ENCODE data around the gene AFAP1L1. TPM values are rescaled to one million over a fixed set of nuclear protein-coding genes. Genes with fewer than 3 reads are reported as not detected.

Gene AFAP1L1
- polyA plus RNA-seq, 2 of the 4 experiments (the other 2 are of a cell fraction) = 1.5 to 3.5 TPM

- TF ChIP-seq, protein P1, sequence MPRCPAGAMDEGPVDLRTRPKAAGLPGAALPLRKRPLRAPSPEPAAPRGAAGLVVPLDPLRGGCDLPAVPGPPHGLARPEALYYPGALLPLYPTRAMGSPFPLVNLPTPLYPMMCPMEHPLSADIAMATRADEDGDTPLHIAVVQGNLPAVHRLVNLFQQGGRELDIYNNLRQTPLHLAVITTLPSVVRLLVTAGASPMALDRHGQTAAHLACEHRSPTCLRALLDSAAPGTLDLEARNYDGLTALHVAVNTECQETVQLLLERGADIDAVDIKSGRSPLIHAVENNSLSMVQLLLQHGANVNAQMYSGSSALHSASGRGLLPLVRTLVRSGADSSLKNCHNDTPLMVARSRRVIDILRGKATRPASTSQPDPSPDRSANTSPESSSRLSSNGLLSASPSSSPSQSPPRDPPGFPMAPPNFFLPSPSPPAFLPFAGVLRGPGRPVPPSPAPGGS (IDR thresholded peaks at IDR 0.05) = no peak
These were observed 9.3 kb upstream of the AFAP1L1 start (continued) for GRCh38 chr5:149262315-149262714.

DNA sequence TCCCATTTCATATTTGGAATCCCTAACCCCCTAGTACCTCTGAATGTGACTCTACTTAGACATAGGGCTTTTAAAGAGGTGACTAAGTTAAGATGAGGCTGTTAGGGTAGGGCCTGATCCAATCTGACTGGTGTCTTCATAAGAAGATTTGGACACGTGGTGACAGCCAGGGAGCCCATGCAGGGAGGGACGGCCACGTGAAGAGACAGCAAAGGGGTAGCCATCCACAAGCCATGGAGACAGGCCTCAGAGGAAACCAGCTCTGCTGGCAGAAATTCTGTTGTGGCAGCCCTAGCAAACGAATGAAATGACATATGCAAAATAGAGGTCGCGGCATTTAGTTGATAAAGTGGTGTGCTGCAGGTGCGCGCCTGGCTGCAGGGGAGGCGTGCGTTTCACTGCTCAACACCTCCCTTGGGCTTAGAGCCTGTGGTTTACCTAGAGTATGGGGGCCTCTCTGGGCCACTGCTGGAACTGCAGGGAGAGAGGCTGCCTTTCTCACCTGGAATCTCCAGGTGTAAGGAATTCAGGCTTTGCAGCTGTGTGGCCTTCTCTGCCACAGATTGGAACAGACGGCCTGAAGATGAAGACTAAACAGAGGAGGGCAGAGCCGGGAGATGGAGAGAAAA, 7.1 kb upstream of the AFAP1L1 start:
- no peaks in the 10 kb centered on the region for H3K4me1 ChIP-seq
- TF ChIP-seq RAD21 (conservative IDR thresholded peaks at IDR 0.05 in 1 of 2, IDR thresholded peaks at IDR 0.05 in 1 of 2) (peak; percentile 34 to 52; a peak in 4 of 5 replicates), FOSB (CRISPR knock-in tag; IDR thresholded peaks at IDR 0.05) (no peak)
- H3K4me3 ChIP-seq = no peak overlapping the region
- ATAC-seq (peak in 1 of 2 experiments; percentile 76; a peak in 4 of 6 replicates), FAIRE-seq (no peak), DNase-seq (ENCODE audit: low read depth in 1 of 2, low spot score in 1 of 2) (peak in 1 of 2 experiments; percentile 23)
- 42% methylated on average over 12 of the region's 12 CpGs for WGBS (ENCODE audit: missing lambda C conversion rate)
- H3K9me3 ChIP-seq = peaks cover 7% of the 10 kb centered on the region
- ChIA-PET POLR2A (no interaction called here), CTCF (interaction anchor here (0.7 to 6.0 kb wide), 23 partner anchors 10 to 534 kb away, joined by 3 to 36 read pairs (median 5); partner anchors contain the start of gene ABLIM3)
- H3K4me2 ChIP-seq = no peak overlapping the region
- H3K27ac ChIP-seq = no peak overlapping the region

GRCh38 chr5:149265068-149265465, 6.6 kb upstream of the AFAP1L1 start:
- POLR2A ChIA-PET = no interaction called here
- WGBS (ENCODE audit: missing lambda C conversion rate) = 69% methylated on average over 7 of the region's 7 CpGs

DNA sequence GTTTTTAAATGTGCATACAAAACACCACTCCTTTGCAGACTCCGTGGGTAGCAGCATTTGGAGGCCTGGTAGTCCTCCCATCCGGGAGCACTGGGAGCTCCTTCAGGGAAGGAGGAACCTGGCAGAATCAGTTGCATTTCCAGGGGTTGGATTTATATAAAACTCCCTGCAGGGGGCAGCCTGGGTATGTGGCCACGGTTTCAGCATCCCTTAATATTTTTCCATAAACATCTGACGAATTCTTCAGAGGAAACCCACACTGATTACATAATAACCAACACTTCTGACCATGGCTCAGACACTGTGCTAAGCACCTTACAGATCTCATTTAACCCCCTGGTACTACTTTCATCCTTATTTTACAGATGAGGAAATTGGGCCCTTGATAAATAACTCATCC, 6.1 kb upstream of the AFAP1L1 start:
- 9% methylated on average over 4 of the region's 4 CpGs for WGBS (ENCODE audit: missing lambda C conversion rate)
- ChIA-PET CTCF (interaction anchor here (0.7 to 6.0 kb wide), 16 partner anchors 10 to 533 kb away, joined by 3 to 36 read pairs (median 4); partner anchors contain the start of gene ABLIM3), POLR2A (no interaction called here)
- Histone ChIP-seq H3K4me2 (no peak overlapping the region), H3K4me3 (no peak overlapping the region), H3K27ac (no peak overlapping the region), H3K4me1 (no peaks in the 10 kb centered on the region), H3K9me3 (peaks cover 7% of the 10 kb centered on the region)
- TF ChIP-seq, protein P2, sequence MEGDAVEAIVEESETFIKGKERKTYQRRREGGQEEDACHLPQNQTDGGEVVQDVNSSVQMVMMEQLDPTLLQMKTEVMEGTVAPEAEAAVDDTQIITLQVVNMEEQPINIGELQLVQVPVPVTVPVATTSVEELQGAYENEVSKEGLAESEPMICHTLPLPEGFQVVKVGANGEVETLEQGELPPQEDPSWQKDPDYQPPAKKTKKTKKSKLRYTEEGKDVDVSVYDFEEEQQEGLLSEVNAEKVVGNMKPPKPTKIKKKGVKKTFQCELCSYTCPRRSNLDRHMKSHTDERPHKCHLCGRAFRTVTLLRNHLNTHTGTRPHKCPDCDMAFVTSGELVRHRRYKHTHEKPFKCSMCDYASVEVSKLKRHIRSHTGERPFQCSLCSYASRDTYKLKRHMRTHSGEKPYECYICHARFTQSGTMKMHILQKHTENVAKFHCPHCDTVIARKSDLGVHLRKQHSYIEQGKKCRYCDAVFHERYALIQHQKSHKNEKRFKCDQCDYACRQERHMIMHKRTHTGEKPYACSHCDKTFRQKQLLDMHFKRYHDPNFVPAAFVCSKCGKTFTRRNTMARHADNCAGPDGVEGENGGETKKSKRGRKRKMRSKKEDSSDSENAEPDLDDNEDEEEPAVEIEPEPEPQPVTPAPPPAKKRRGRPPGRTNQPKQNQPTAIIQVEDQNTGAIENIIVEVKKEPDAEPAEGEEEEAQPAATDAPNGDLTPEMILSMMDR (IDR thresholded peaks at IDR 0.05) = peak; percentile 50
- TF ChIP-seq ZC3H11A (IDR thresholded peaks at IDR 0.05) (no peak), RAD21 (conservative IDR thresholded peaks at IDR 0.05 in 1 of 2, IDR thresholded peaks at IDR 0.05 in 1 of 2) (peak; percentile 29 to 34; a peak in 2 of 5 replicates), PBX3 (IDR thresholded peaks at IDR 0.05) (no peak)
- FAIRE-seq (no peak), ATAC-seq (peak; percentile 68 to 70; a peak in 5 of 6 replicates), DNase-seq (ENCODE audit: low read depth in 1 of 2, low spot score in 1 of 2) (peak; percentile 22 to 31)

More at GRCh38 chr5:149265068-149265465, 6.6 kb upstream of the AFAP1L1 start:
- no peak for TF ChIP-seq HOXB13 (CRISPR knock-in tag; IDR thresholded peaks at IDR 0.05; ENCODE audit: low read depth)
- no peak for TF ChIP-seq NR3C1 (IDR thresholded peaks at IDR 0.05)
- TF ChIP-seq CHD4 (IDR thresholded peaks at IDR 0.05; ENCODE audit: borderline replicate concordance) = no peak
- no peak for TF ChIP-seq CHD2 (IDR thresholded peaks at IDR 0.05; ENCODE audit: low read length, partially characterized antibody)
- no peak for TF ChIP-seq BHLHE40 (IDR thresholded peaks at IDR 0.05; ENCODE audit: low read depth, low read length)
- no peak for TF ChIP-seq ESRRA (IDR thresholded peaks at IDR 0.05; ENCODE audit: borderline replicate concordance, low read length)
- no peak for TF ChIP-seq FOSB (CRISPR knock-in tag; IDR thresholded peaks at IDR 0.05)
- no peak for TF ChIP-seq NPAS2 (CRISPR knock-in tag; IDR thresholded peaks at IDR 0.05; ENCODE audit: borderline replicate concordance)
- no peak; a peak in 1 of 5 replicates for TF ChIP-seq RAD21 (conservative IDR thresholded peaks at IDR 0.05 in 1 of 2, IDR thresholded peaks at IDR 0.05 in 1 of 2)
- Histone ChIP-seq H3K9me3 (peaks cover 7% of the 10 kb centered on the region), H3K4me2 (no peak overlapping the region), H3K27ac (no peak overlapping the region), H3K4me1 (no peaks in the 10 kb centered on the region), H3K4me3 (no peak overlapping the region)
- no peak for FAIRE-seq
- DNase-seq (ENCODE audit: low read depth in 1 of 2, low spot score in 1 of 2) = no peak
- ATAC-seq = peak in 1 of 2 experiments; percentile 8; a peak in 1 of 6 replicates
- CTCF ChIA-PET = interaction anchor here (0.7 to 6.0 kb wide), 20 partner anchors 10 to 532 kb away, joined by 3 to 36 read pairs (median 4); partner anchors contain the start of gene ABLIM3
